Measurements from ENCODE around the gene ZBTB7A.
A peak's percentile ranks its signal among the peaks of the same experiment; 100 is the strongest.

ZBTB7A gene
- long read RNA-seq, partial matches to known transcripts: 0 of 1 reads
- long read RNA-seq, other reads (novel, unspliced or antisense): 1 of 1 reads

DNA sequence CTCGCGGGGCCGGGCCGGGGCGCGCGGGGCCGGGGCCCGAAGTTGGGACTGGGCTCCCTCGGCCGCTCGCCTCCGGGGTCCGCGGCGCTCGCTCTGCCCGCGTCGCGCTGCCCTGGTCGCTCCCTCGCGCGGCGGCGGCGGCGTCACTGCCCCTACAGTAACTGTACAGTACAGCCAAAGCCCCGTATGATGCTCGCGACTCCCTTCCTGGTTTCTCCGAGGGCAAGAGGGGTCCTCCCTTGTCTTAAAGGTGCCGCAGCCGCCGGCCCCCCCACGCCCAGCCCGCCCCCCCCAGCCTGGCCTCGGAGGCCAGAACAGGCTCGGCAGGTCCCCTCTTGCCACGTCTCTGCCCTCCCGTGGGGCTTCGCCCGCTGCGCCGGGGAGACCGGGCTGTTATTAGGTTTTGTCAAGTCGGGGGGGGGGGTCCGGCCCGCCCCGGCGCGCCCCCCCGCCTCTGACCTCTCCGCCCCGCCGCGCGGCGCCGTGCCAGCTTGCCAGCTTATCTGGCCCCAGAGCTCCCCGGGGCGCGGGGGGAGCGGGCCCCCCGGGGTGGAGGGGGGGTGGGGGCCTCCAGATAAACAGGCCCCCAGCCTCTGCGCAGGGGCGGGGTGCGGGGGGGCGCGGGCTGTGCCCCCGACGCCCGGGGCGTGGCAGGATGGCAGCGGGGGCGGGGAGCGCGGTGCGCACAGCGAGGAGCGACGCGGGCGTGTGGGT is at the start of gene ZBTB7A:
TSS of gene ZBTB7A (minus strand) at position 218 of the 714 bp plus-strand sequence. CDS start 11,667 bp downstream, outside the sequence.
- Histone ChIP-seq H3K4me3 (replicated peaks; ENCODE audit: insufficient read depth, low read length) (peak within 1 kb of the TSS; percentile 61), H3K27me3 (ENCODE audit: insufficient read depth, poor library complexity, severe bottlenecking) (no peaks in the 10 kb centered on the region), H3K27ac (replicated peaks) (peak within 1 kb of the TSS; percentile 98)
- peak; percentile 76 to 86 for DNase-seq (ENCODE audit: low read depth in 1 of 2, low spot score in 1 of 2)
- TF ChIP-seq CTCF (IDR thresholded peaks at IDR 0.05; ENCODE audit: insufficient read depth, low read length) (no peak), SPI1 (IDR thresholded peaks at IDR 0.05; ENCODE audit: borderline replicate concordance, low read depth) (no peak), GABPA (IDR thresholded peaks at IDR 0.05; ENCODE audit: low read depth) (no peak), POLR2AphosphoS5 (IDR thresholded peaks at IDR 0.05; ENCODE audit: low read depth) (peak; percentile 21)
- TF ChIP-seq, protein P1, sequence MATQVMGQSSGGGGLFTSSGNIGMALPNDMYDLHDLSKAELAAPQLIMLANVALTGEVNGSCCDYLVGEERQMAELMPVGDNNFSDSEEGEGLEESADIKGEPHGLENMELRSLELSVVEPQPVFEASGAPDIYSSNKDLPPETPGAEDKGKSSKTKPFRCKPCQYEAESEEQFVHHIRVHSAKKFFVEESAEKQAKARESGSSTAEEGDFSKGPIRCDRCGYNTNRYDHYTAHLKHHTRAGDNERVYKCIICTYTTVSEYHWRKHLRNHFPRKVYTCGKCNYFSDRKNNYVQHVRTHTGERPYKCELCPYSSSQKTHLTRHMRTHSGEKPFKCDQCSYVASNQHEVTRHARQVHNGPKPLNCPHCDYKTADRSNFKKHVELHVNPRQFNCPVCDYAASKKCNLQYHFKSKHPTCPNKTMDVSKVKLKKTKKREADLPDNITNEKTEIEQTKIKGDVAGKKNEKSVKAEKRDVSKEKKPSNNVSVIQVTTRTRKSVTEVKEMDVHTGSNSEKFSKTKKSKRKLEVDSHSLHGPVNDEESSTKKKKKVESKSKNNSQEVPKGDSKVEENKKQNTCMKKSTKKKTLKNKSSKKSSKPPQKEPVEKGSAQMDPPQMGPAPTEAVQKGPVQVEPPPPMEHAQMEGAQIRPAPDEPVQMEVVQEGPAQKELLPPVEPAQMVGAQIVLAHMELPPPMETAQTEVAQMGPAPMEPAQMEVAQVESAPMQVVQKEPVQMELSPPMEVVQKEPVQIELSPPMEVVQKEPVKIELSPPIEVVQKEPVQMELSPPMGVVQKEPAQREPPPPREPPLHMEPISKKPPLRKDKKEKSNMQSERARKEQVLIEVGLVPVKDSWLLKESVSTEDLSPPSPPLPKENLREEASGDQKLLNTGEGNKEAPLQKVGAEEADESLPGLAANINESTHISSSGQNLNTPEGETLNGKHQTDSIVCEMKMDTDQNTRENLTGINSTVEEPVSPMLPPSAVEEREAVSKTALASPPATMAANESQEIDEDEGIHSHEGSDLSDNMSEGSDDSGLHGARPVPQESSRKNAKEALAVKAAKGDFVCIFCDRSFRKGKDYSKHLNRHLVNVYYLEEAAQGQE (IDR thresholded peaks at IDR 0.05; ENCODE audit: insufficient replicate concordance, low read depth): no peak

DNA sequence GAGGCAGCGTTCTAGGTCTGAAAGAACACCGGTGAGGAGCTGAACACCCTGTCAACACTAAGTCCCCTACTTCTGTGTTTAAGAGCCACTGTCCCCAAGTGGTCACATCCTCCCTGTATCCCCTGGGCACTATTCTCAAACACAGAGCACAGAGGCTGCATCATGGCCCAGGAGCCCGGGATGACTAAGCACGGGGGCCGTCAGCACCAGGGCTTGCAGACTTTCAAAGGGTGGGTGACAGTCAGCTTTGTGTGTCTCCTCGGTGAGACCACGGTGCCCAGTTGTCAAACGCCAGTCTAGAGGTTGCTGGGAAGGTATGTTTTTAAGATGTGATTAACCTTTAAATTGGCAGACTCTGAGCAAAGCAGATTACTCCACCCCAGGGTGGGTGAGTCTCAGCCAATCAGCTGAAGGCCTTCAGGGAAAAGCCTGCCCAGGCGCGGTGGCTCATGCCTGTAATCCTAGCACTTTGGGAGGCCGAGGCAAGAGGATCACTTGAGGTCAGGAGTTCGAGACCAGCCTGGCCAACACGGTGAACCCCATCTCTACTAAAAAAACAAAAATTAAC is 49.2 kb upstream of the ZBTB7A start:
- TF ChIP-seq SPI1 (IDR thresholded peaks at IDR 0.05; ENCODE audit: borderline replicate concordance, low read depth) (no peak), CTCF (IDR thresholded peaks at IDR 0.05; ENCODE audit: insufficient read depth, low read length) (no peak), POLR2AphosphoS5 (IDR thresholded peaks at IDR 0.05; ENCODE audit: low read depth) (no peak), GABPA (IDR thresholded peaks at IDR 0.05; ENCODE audit: low read depth) (no peak)
- TF ChIP-seq, protein P1 (IDR thresholded peaks at IDR 0.05; ENCODE audit: insufficient replicate concordance, low read depth): no peak
- no peak for DNase-seq (ENCODE audit: low read depth in 1 of 2, low spot score in 1 of 2)
- Histone ChIP-seq H3K27ac (replicated peaks) (peak overlapping the region; percentile 67), H3K4me3 (replicated peaks; ENCODE audit: insufficient read depth, low read length) (no peak overlapping the region), H3K27me3 (ENCODE audit: insufficient read depth, poor library complexity, severe bottlenecking) (no peaks in the 10 kb centered on the region)

DNA sequence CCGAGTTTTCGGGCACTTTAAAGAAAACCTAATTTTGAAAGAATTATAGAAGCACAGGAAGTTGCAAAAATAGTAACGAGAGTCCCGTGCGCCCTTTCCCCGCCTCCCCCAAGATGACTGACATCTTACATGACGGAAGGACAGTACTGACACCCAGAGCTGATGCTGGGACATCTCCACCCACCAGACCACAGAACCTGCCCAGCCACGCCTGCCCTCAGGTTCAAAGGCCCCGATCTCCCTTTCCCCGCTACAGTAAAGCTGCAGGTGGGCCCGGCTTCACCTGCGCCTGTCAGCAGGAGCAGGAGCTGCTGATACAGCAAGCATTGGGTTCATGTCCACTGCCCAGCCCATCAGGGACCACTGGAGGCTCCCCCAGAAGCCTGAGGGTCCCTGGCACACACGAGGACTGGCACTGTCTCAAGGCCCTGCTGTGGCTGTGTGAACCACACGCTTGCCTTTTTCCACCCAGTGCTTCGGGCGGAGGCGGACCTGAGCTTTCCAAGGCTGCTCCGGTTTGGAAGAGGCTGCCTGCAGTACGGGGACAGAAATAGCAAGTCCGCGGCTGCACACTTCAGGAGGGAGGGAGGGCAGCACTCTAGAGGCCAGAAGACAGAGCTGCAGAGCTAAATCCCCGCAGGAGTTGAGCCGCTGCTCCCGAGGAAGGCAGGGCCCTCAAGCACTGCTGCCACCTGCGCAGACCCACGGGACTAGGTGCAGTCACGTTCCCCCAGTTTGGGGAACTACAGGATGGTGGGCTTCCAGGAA is 48.5 kb upstream of the ZBTB7A start:
- TF ChIP-seq GABPA (IDR thresholded peaks at IDR 0.05; ENCODE audit: low read depth) (no peak), POLR2AphosphoS5 (IDR thresholded peaks at IDR 0.05; ENCODE audit: low read depth) (no peak), SPI1 (IDR thresholded peaks at IDR 0.05; ENCODE audit: borderline replicate concordance, low read depth) (no peak), CTCF (IDR thresholded peaks at IDR 0.05; ENCODE audit: insufficient read depth, low read length) (no peak)
- TF ChIP-seq, protein P1 (IDR thresholded peaks at IDR 0.05; ENCODE audit: insufficient replicate concordance, low read depth): no peak
- peak overlapping the region; percentile 67 for H3K27ac ChIP-seq (replicated peaks)

More for the DNA sequence above, 48.5 kb upstream of the ZBTB7A start:
- no peaks in the 10 kb centered on the region for H3K27me3 ChIP-seq (ENCODE audit: insufficient read depth, poor library complexity, severe bottlenecking)
- 0 out of 2 replicates have a peak overlapping the region, but pooled peaks have one; percentile 4 for H3K4me3 ChIP-seq (replicated peaks; ENCODE audit: insufficient read depth, low read length)
- DNase-seq (ENCODE audit: low read depth in 1 of 2, low spot score in 1 of 2): peak; percentile 50 to 84

All from HL-60 (cell line).